Ovary (tissue), 9 donors: ENCODE results near the gene KMT5C. TPM values are rescaled to one million over a fixed set of nuclear protein-coding genes. Genes with fewer than 3 reads are reported as not detected.
"Not testable (repeated sequence)": the region's sequence is repeated elsewhere in the genome, so short reads cannot be mapped to it uniquely, and the experiment has no call there.

Source experiments
- DNase-seq, 5 donors: peaks; one replicate each; pipeline ENCODE4 v3.0.0-alpha.2; 2019 to 2020
- H3K27ac ChIP-seq, 2 donors: fragments of 200-600 bp; one replicate each; pipeline versions ENCODE4 v1.5.1 to v1.8.0; 2019 to 2022
- H3K27me3 ChIP-seq: fragments of 200-600 bp; one replicate; pipeline ENCODE4 v1.8.0; 2022
- H3K36me3 ChIP-seq: fragments of 200-600 bp; sonication (generic); one replicate; pipeline ENCODE4 v1.5.1; 2019
- H3K4me1 ChIP-seq: one replicate; pipeline ENCODE4 v1.8.1; 2013; ENCODE audit warnings: mild to moderate bottlenecking, moderate library complexity; ENCODE audit not compliant: insufficient read depth
- H3K4me3 ChIP-seq: fragments of 200-600 bp; sonication (generic); one replicate; pipeline ENCODE4 v1.5.1; 2017
- H3K9me3 ChIP-seq, 2 donors: fragments of 200-600 bp in 1 of 2; sonication (generic) in 1 of 2; one replicate each; pipeline versions ENCODE4 v1.5.1 to v1.8.1; 2013 to 2019; ENCODE audit warnings: mild to moderate bottlenecking in 1 of 2, moderate library complexity in 1 of 2
- CTCF ChIP-seq, 3 donors: fragments of 450-650 bp in 2 of 3; fragments of 200-600 bp in 1 of 3; IDR thresholded peaks; one replicate each; pipeline versions ENCODE4 v1.5.1 to v1.8.0; 2016 to 2022; ENCODE audit warnings: antibody characterized with exemption in 3 of 3, mild to moderate bottlenecking in 1 of 3
- EP300 ChIP-seq: sonication (generic); formaldehyde crosslinking; IDR thresholded peaks from one replicate; pipeline ENCODE4 v1.6.1; 2017; ENCODE audit warnings: antibody characterized with exemption
- POLR2A ChIP-seq: fragments of 450-650 bp; IDR thresholded peaks from one replicate; pipeline ENCODE4 v1.6.1; 2017; ENCODE audit warnings: antibody characterized with exemption, mild to moderate bottlenecking, moderate library complexity
- WGBS, 3 donors: extraction: QIAGEN DNeasy Blood & Tissue Kit in 1 of 3; methylation state at CpG; one replicate each; pipeline versions ENCODE4 v1.1.5 to v1.1.7; 2013 to 2017; 5-methylcytosine and 5-hydroxymethylcytosine counted together
- intact Hi-C, 4 donors: fragments of 100-400 bp; cut with DNase I; formaldehyde crosslinking; loops; one replicate each; pipeline versions ENCODE4 v1.11.0 to v1.15.1; 2022 to 2023
- polyA plus RNA-seq, 2 donors: library from polyadenylated mRNA; stranded (reverse); fragments of 200-250 nt in 1 of 2; fragments of 350-450 nt in 1 of 2; fragmentation: Illumina TruSeq in 1 of 2; extraction: RNeasy Lipid Tissue Mini Kit (QIAGEN cat#74804) in 1 of 2; gene quantifications; one replicate each; pipeline ENCODE4 v1.2.3, GENCODE V29; 2013 to 2014
- total RNA-seq, 7 donors: library from RNA; depleted of rRNA in 2 of 7; stranded (reverse); fragments of >200 nt in 2 of 7; fragmentation: NEBNext Ultra II Directional in 3 of 7; extraction: Animal tissue kit (Norgen Biotek cat#: 25700) in 3 of 7; gene quantifications; one replicate each; pipeline versions ENCODE4 v1.1.0 to v1.2.4, GENCODE V29; 2016 to 2023
- donor health status: DM: no; HTN: no; CAD: no; lungs with moderate emphysema.
- donor health status: DM: no; HTN: no; CAD: no.
- donor health status: Bipolar disorder and iron deficiency.
- donor health status: DM: yes; HTN: yes; CAD: no.
- donor health status: DM: no; HTN: no; CAD: no.
- donor health status: DM: yes; HTN: yes; CAD: no.

KMT5C gene
- total and polyA plus RNA-seq, 9 donors = 0.37 to 26.2 (median 11.9) TPM

DNA sequence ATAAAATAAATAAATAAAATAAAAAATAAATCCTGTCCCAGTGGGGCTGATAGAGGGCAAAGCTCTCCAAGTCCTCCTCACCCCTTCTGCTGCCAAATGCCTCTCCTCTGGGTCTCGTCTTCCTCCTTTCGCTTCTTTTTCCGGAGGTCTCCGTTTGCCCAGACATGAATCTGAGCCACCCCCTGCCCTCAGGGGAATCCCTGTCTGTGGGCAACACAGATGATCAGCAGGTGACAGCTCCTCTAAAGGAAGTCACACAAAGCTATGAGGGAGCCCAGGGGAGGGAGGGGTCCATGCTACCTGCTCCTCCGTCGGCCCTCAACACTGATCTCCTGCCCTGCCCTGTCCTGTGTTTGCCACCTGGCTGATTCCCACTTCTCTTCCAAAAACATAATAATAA, 15.0 kb upstream of the KMT5C start:
- no peak for DNase-seq
- Histone ChIP-seq H3K27me3 (no peaks in the 10 kb centered on the region), H3K36me3 (no peaks in the 10 kb centered on the region), H3K27ac (no peak overlapping the region), H3K4me3 (no peak overlapping the region), H3K4me1 (no peaks in the 10 kb centered on the region), H3K9me3 (no peaks in the 10 kb centered on the region)
- TF ChIP-seq POLR2A (no peak), CTCF (IDR thresholded peaks at IDR 0.05) (no peak), EP300 (no peak)
- intact Hi-C loops = no loop called here
- 85 to 89% (median 89%) methylated on average over 6 of the region's 6 CpGs for WGBS, 3 donors

DNA sequence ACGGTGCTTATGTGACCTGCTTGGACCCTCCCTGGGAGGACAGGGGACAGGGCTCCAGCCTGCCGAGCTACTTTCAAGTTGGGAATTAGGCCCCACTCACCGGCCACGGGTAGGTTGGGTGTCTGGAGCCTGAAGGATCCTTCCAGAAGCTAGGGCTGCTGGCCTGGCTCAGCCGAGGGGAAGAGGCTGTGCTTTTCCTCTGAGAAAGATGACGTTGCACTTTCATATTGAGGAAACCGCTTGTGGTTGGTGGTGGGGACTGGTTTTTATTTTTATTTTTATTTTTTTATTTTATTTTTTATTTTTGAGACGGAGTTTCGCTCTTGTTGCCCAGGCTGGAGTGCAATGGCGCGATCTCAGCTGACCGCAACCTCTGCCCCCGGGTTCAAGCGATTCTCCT, 14.5 kb upstream of the KMT5C start, which contains the start of gene TMEM150B:
TSS of gene TMEM150B (minus strand) at position 170 of the 400 bp plus-strand sequence. CDS start 4,305 bp downstream, outside the sequence.
- WGBS, 3 donors = 75 to 79% (median 77%) methylated on average over 14 of the region's 14 CpGs
- Histone ChIP-seq H3K27me3 (no peaks in the 10 kb centered on the region), H3K4me3 (no peak within 1 kb of the TSS), H3K4me1 (no peaks in the 10 kb centered on the region), H3K27ac (no peak within 1 kb of the TSS), H3K36me3 (no peaks in the 10 kb centered on the region), H3K9me3 (no peaks in the 10 kb centered on the region)
- TF ChIP-seq CTCF (IDR thresholded peaks at IDR 0.05) = no peak
- no peak for TF ChIP-seq EP300
- TF ChIP-seq POLR2A = no peak
- DNase-seq = no peak
- intact Hi-C loops = no loop called here

DNA sequence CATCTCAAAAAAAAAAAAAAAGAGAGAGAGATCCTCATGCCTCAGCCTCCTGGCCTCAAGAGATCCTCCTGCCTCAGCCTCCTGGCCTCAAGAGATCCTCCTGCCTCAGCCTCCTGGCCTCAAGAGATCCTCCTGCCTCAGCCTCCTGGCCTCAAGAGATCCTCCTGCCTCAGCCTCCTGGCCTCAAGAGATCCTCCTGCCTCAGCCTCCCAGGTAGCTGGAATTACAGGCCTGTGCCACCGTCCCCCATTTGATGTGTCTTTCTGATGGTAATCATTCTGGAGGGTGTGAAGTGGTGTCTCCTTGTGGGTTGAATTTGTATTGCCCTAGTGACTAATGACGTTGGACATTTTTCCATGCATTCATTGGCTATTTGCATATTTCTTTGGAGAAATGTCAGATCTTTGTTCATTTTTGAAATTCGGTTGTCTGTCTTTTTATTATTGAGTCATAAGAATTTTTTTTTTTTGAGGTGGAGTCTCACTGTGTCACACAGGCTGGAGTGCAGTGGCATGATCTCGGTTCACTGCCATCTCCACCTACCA, 10.8 kb upstream of the KMT5C start:
- intact Hi-C loops, H3K27ac ChIP-seq, H3K4me1 ChIP-seq, H3K4me3 ChIP-seq, DNase-seq, H3K9me3 ChIP-seq, H3K27me3 ChIP-seq, H3K36me3 ChIP-seq: not testable (repeated sequence)
- 67 to 78% (median 72%) methylated on average over 4 of the region's 4 CpGs for WGBS, 3 donors

DNA sequence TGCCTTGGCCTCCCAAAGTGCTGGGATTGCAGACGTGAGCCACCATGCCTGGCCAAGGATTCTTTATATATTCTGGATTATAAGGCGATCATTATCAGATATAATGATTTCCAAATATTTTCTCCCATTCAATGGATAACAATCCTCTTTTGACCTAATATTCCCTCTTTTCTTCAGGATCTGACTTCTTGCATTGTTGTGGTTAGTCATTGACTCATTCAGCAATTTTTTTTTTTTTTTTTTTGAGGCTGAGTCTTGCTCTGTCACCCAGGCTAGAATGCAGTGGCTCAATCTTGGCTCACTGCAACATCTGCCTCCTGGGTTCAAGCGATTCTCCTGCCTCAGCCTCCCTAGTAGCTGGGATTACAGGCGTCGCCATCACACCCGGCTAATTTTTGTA, 9.9 kb upstream of the KMT5C start:
- H3K9me3 ChIP-seq, H3K36me3 ChIP-seq, intact Hi-C loops, H3K4me3 ChIP-seq, H3K27me3 ChIP-seq, H3K4me1 ChIP-seq, DNase-seq, H3K27ac ChIP-seq: not testable (repeated sequence)
- WGBS, 3 donors = 81 to 89% (median 86%) methylated on average over 6 of the region's 6 CpGs

- peaks cover 2% of the 10 kb centered on the region for H3K4me1 ChIP-seq
- DNase-seq = no peak
- no peaks in the 10 kb centered on the region for H3K9me3 ChIP-seq
- TF ChIP-seq POLR2A = no peak
- no peak for TF ChIP-seq CTCF (IDR thresholded peaks at IDR 0.05)
- no peak for TF ChIP-seq EP300
- 77 to 83% (median 77%) methylated on average over 11 of the region's 11 CpGs for WGBS, 3 donors
- intact Hi-C loops = no loop called here
- no peak overlapping the region for H3K4me3 ChIP-seq
- no peaks in the 10 kb centered on the region for H3K36me3 ChIP-seq
- H3K27ac ChIP-seq = no peak overlapping the region
- no peaks in the 10 kb centered on the region for H3K27me3 ChIP-seq
These were observed 5.8 kb upstream of the KMT5C start for GRCh38 chr19:55333870-55334269.
